NT2/D1 (cell line): ENCODE results near the gene MINK1.
"Not testable (repeated sequence)": the region's sequence is repeated elsewhere in the genome, so short reads cannot be mapped to it uniquely, and the experiment has no call there.

ENCODE experiments used
- DNase-seq: peaks from one replicate; pipeline ENCODE4 v3.0.0-alpha.2; 2011; ENCODE audit warnings: low read depth, low spot score
- H3K27me3 ChIP-seq: 2 replicates; pipeline ENCODE4 v1.6.0; 2011; ENCODE audit warnings: mild to moderate bottlenecking; ENCODE audit not compliant: insufficient read length, insufficient read depth
- H3K36me3 ChIP-seq: 2 replicates; pipeline ENCODE4 v1.6.1; 2011; ENCODE audit warnings: mild to moderate bottlenecking, low read length, mixed read lengths; ENCODE audit not compliant: insufficient read depth, insufficient read length
- H3K4me1 ChIP-seq: 2 replicates; pipeline ENCODE4 v1.5.1; 2011; ENCODE audit not compliant: insufficient read depth, insufficient read length
- H3K4me3 ChIP-seq: 2 replicates; pipeline ENCODE4 v1.5.1; 2011; ENCODE audit warnings: low read depth; ENCODE audit not compliant: insufficient read length
- H3K9ac ChIP-seq: 2 replicates; pipeline ENCODE4 v1.6.0; 2011; ENCODE audit warnings: low read depth; ENCODE audit not compliant: insufficient read length
- H3K9me3 ChIP-seq: 2 replicates; pipeline ENCODE4 v1.5.1; 2011; ENCODE audit warnings: mild to moderate bottlenecking, low read length; ENCODE audit not compliant: insufficient read depth
- SUZ12 ChIP-seq: IDR thresholded peaks from 2 replicates; pipeline ENCODE4 v1.6.1; 2011; ENCODE audit not compliant: insufficient read length, insufficient read depth; ENCODE audit errors: extremely low read depth
- YY1 ChIP-seq: IDR thresholded peaks from 2 replicates; pipeline ENCODE4 v1.6.1; 2011; ENCODE audit not compliant: insufficient read length, insufficient read depth
- ZNF274 ChIP-seq: IDR thresholded peaks from 2 replicates; pipeline ENCODE4 v1.6.1; 2011; ENCODE audit warnings: mild to moderate bottlenecking, low read depth, low read length

MINK1 gene

GRCh38 chr17:4901108-4901647 lies 68.0 kb downstream of the MINK1 start:
- Histone ChIP-seq H3K9me3 (no peaks in the 10 kb centered on the region), H3K4me3 (no peak overlapping the region), H3K36me3 (peaks cover 27% of the 10 kb centered on the region), H3K27me3 (no peaks in the 10 kb centered on the region), H3K4me1 (peaks cover 12% of the 10 kb centered on the region), H3K9ac (no peak overlapping the region)
- TF ChIP-seq SUZ12 (no peak), YY1 (no peak), ZNF274 (no peak)
- no peak for DNase-seq

DNA sequence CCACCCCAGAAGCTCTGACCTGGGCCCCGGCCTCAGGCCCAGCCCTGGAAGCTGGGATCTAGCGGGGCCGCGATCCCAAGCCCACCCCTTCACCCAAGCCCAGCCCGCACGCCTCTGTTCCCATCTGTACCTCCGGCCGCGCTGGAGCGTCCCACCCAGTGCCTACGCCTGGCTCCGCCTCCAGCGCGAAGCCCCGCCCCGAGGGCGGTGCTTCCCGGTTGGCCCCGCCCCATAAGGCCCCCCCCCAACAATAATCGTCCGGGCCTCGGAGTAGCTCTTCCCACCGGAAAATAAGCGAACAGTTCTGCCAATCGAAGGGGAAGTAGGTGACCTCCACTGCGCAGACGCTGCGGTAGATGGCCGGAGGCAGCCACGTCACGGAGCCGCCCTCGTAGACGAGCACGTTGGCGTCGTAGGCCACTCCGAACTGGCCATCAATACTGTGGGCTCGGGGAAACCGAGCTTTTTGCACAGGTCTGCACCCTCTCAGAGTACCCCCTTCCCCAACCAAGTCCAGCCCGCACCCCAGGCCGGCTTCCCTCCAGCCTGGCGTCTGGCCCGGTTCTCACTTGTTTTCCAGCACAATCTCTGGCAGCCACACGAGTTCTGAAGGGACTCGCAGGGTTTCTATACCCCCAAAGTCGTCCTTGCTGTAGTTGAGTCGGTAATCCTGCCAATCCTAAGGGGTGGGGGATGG lies 68.7 kb downstream of the MINK1 start:
- no peak for DNase-seq
- Histone ChIP-seq H3K27me3 (no peaks in the 10 kb centered on the region), H3K9me3 (no peaks in the 10 kb centered on the region), H3K4me1 (peaks cover 8% of the 10 kb centered on the region), H3K9ac (no peak overlapping the region), H3K36me3 (peaks cover 21% of the 10 kb centered on the region), H3K4me3 (no peak overlapping the region)
- no peak for TF ChIP-seq ZNF274
- no peak for TF ChIP-seq SUZ12
- TF ChIP-seq YY1 = no peak

GRCh38 chr17:4902540-4902939 lies 69.4 kb downstream of the MINK1 start:
- no peak for DNase-seq
- peak overlapping the region; percentile 25 for H3K9ac ChIP-seq
- no peaks in the 10 kb centered on the region for H3K9me3 ChIP-seq
- H3K27me3 ChIP-seq = no peaks in the 10 kb centered on the region
- peaks cover 4% of the 10 kb centered on the region for H3K4me1 ChIP-seq
- no peak for TF ChIP-seq ZNF274
- no peak for TF ChIP-seq YY1
- no peak for TF ChIP-seq SUZ12
- H3K36me3 ChIP-seq = peaks cover 17% of the 10 kb centered on the region
- H3K4me3 ChIP-seq = no peak overlapping the region

DNA sequence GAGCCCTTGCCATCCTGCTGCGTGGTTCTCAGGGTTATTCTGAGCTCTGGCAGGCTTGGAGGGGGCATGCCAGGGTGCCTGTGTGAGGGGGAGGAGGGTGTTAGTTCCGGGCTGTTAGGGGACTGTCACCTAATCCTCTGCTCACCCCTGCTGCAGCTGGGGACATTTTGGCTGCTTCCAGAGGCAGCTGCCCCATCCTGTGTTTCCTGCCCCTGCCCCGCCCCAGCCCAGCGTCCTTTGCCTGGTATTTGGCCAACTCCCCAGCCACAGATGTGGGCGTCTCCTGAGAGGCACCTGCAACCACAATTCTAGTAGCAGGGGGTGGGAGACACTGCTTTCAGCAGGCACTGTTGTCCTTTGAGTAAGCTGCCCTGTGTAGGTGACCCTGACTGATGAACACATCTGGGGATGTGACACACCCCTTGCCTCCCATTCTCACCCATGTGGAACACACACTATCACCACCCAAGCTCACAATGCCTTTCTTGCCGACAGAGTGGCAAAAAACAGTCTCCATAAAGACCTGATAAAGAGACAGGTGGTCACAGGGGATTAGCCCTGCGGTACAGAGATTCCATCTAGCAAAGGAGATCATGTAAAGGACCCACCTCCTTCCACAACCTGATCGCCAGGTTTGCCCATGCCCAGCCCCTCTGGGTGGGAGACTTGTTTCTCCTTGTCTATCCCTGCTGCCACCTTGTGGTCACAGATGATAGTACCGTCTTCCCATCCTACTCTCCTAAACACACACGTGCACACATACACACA lies 70.1 kb downstream of the MINK1 start, which contains the start of gene CHRNE:
CHRNE (minus strand) TSS at position 48 of the 768 bp plus-strand sequence; CDS start at position 13, 35 bp downstream.
- H3K4me3 ChIP-seq = no peak within 1 kb of the TSS
- TF ChIP-seq SUZ12 = no peak
- no peak for TF ChIP-seq ZNF274
- TF ChIP-seq YY1 = no peak
- no peaks in the 10 kb centered on the region for H3K27me3 ChIP-seq
- peak within 1 kb of the TSS; percentile 25 for H3K9ac ChIP-seq
- H3K9me3 ChIP-seq = no peaks in the 10 kb centered on the region
- peaks cover 6% of the 10 kb centered on the region for H3K4me1 ChIP-seq
- DNase-seq = peak; percentile 63
- peaks cover 17% of the 10 kb centered on the region for H3K36me3 ChIP-seq

GRCh38 chr17:4906642-4907041 lies 73.5 kb downstream of the MINK1 start:
- not testable (repeated sequence) for DNase-seq, H3K4me3 ChIP-seq, H3K36me3 ChIP-seq, H3K9me3 ChIP-seq, H3K27me3 ChIP-seq, H3K9ac ChIP-seq
- H3K4me1 ChIP-seq = peaks cover 13% of the 10 kb centered on the region

- peak overlapping the region; percentile 58 for H3K9ac ChIP-seq
- no peak overlapping the region for H3K4me3 ChIP-seq
- H3K9me3 ChIP-seq = no peaks in the 10 kb centered on the region
- no peak for DNase-seq
- H3K36me3 ChIP-seq = no peaks in the 10 kb centered on the region
- H3K4me1 ChIP-seq = peaks cover 11% of the 10 kb centered on the region
- TF ChIP-seq SUZ12 = no peak
- no peak for TF ChIP-seq YY1
- no peak for TF ChIP-seq ZNF274
- no peaks in the 10 kb centered on the region for H3K27me3 ChIP-seq
Measured at GRCh38 chr17:4908301-4908700, 75.2 kb downstream of the MINK1 start.
